H9 (cell line): ENCODE results near the gene ITPR2. TPM values are rescaled to one million over a fixed set of nuclear protein-coding genes. Genes with fewer than 3 reads are reported as not detected.
"Not testable (repeated sequence)": the region's sequence is repeated elsewhere in the genome, so short reads cannot be mapped to it uniquely, and the experiment has no call there.

Source experiments
- DNase-seq: peaks from one replicate; pipeline ENCODE4 v3.0.0-alpha.2; 2017
- H2AFZ ChIP-seq: one replicate; pipeline ENCODE4 v1.6.1; 2013; ENCODE audit warnings: mild to moderate bottlenecking, low read length, control low read depth, moderate library complexity
- H2AK5ac ChIP-seq: 2 replicates; pipeline ENCODE4 v1.6.1; 2013; ENCODE audit warnings: low read length, control low read depth, mixed read lengths; ENCODE audit not compliant: insufficient read length
- H2BK120ac ChIP-seq: one replicate; pipeline ENCODE4 v1.6.1; 2013; ENCODE audit warnings: low read depth, mild to moderate bottlenecking, low read length, control low read depth, inconsistent platforms; ENCODE audit not compliant: poor library complexity, severe bottlenecking
- H2BK12ac ChIP-seq: 2 replicates; pipeline ENCODE4 v1.6.1; 2013; ENCODE audit warnings: low read length, control low read depth, mixed read lengths, low read depth; ENCODE audit not compliant: insufficient read length
- H2BK15ac ChIP-seq: 2 replicates; pipeline ENCODE4 v1.6.1; 2013; ENCODE audit warnings: low read depth, low read length, control low read depth
- H2BK20ac ChIP-seq: one replicate; pipeline ENCODE4 v1.6.1; 2013; ENCODE audit warnings: low read depth, mild to moderate bottlenecking, low read length, control low read depth, inconsistent platforms; ENCODE audit not compliant: poor library complexity, severe bottlenecking
- H2BK5ac ChIP-seq: 2 replicates; pipeline ENCODE4 v1.6.1; 2013; ENCODE audit warnings: low read length, control low read depth, mixed read lengths; ENCODE audit not compliant: insufficient read length
- H3K14ac ChIP-seq: 2 replicates; pipeline ENCODE4 v1.6.1; 2013; ENCODE audit warnings: low read length, control low read depth; ENCODE audit not compliant: insufficient read depth
- H3K18ac ChIP-seq: 2 replicates; pipeline ENCODE4 v1.6.1; 2013; ENCODE audit warnings: low read depth, mild to moderate bottlenecking, mixed read lengths, low read length, control low read depth; ENCODE audit not compliant: insufficient read length
- H3K23ac ChIP-seq: 2 replicates; pipeline ENCODE4 v1.6.1; 2013; ENCODE audit warnings: low read length, control low read depth, mixed read lengths, low read depth; ENCODE audit not compliant: insufficient read length
- H3K23me2 ChIP-seq: 2 replicates; pipeline ENCODE4 v1.6.1; 2013; ENCODE audit warnings: low read depth, mild to moderate bottlenecking, mixed read lengths, low read length, control low read depth; ENCODE audit not compliant: insufficient read length, poor library complexity, severe bottlenecking
- H3K27ac ChIP-seq: 2 replicates; pipeline ENCODE4 v1.5.1; 2013; ENCODE audit warnings: low read length, control low read depth, mixed read lengths, low read depth; ENCODE audit not compliant: insufficient read length
- H3K27me3 ChIP-seq: 2 replicates; pipeline ENCODE4 v1.6.1; 2013; ENCODE audit warnings: low read length, control low read depth, inconsistent platforms; ENCODE audit not compliant: insufficient read depth
- H3K4ac ChIP-seq: 2 replicates; pipeline ENCODE4 v1.6.1; 2013; ENCODE audit warnings: low read depth, mild to moderate bottlenecking, control low read depth, inconsistent platforms, low read length, moderate library complexity
- H3K4me1 ChIP-seq: 2 replicates; pipeline ENCODE4 v1.6.1; 2013; ENCODE audit warnings: low read length, control low read depth, inconsistent platforms; ENCODE audit not compliant: insufficient read depth
- H3K4me2 ChIP-seq: 2 replicates; pipeline ENCODE4 v1.6.1; 2013; ENCODE audit warnings: low read length, control low read depth, mixed read lengths; ENCODE audit not compliant: insufficient read length, insufficient read depth
- H3K56ac ChIP-seq: 2 replicates; pipeline ENCODE4 v1.6.1; 2013; ENCODE audit warnings: low read depth, mild to moderate bottlenecking, mixed read lengths, low read length, control low read depth; ENCODE audit not compliant: insufficient read length
- H3K79me1 ChIP-seq: 2 replicates; pipeline ENCODE4 v1.6.1; 2013; ENCODE audit warnings: low read depth, mild to moderate bottlenecking, moderate library complexity, low read length, control low read depth, inconsistent platforms; ENCODE audit not compliant: insufficient read depth, poor library complexity, severe bottlenecking
- H3K79me2 ChIP-seq: 2 replicates; pipeline ENCODE4 v1.6.1; 2013; ENCODE audit warnings: low read length, control low read depth, inconsistent platforms; ENCODE audit not compliant: insufficient read depth
- H3K9ac ChIP-seq: 2 replicates; pipeline ENCODE4 v1.6.1; 2013; ENCODE audit warnings: low read length, control low read depth, mixed read lengths; ENCODE audit not compliant: insufficient read length; ENCODE audit errors: extremely low read depth
- H3K9me3 ChIP-seq: one replicate; pipeline ENCODE4 v1.6.1; 2013; ENCODE audit warnings: low read depth, low read length, inconsistent platforms; ENCODE audit not compliant: control insufficient read depth
- H3T11ph ChIP-seq: one replicate; pipeline ENCODE4 v1.6.1; 2013; ENCODE audit warnings: mild to moderate bottlenecking, low read length, control low read depth, inconsistent platforms
- H4K20me1 ChIP-seq: one replicate; pipeline ENCODE4 v1.6.1; 2013; ENCODE audit not compliant: control insufficient read depth, insufficient read length, insufficient read depth
- H4K5ac ChIP-seq: 2 replicates; pipeline ENCODE4 v1.6.1; 2013; ENCODE audit warnings: low read depth, mild to moderate bottlenecking, mixed read lengths, low read length, control low read depth; ENCODE audit not compliant: insufficient read length
- H4K8ac ChIP-seq: replicated peaks from 2 replicates; pipeline ENCODE4 v1.6.1; 2013; ENCODE audit warnings: low read length, control low read depth, mixed read lengths, low read depth; ENCODE audit not compliant: insufficient read length
- H4K91ac ChIP-seq: 2 replicates; pipeline ENCODE4 v1.6.1; 2013; ENCODE audit warnings: low read depth, mild to moderate bottlenecking, moderate library complexity, mixed read lengths, low read length, control low read depth; ENCODE audit not compliant: insufficient read length
- H3K27ac Mint-ChIP-seq, 3 experiments: 2 replicates in 2 of 3; 3 replicates in 1 of 3; pipeline ENCODE4 v1.8.0; 2020 to 2021; ENCODE audit warnings: mixed read lengths in 3 of 3, mild to moderate bottlenecking in 1 of 3, moderate library complexity in 1 of 3
- H3K27me3 Mint-ChIP-seq: 2 replicates; pipeline ENCODE4 v1.8.0; 2021; ENCODE audit warnings: low read depth, mild to moderate bottlenecking, moderate library complexity, mixed read lengths
- H3K36me3 Mint-ChIP-seq, 3 experiments: 2 replicates in 2 of 3; 3 replicates in 1 of 3; pipeline ENCODE4 v1.8.0; 2020 to 2021; ENCODE audit warnings: low read depth in 3 of 3, mixed read lengths in 3 of 3; ENCODE audit not compliant: insufficient read depth in 1 of 3
- H3K4me1 Mint-ChIP-seq, 2 experiments: 2 replicates each; pipeline ENCODE4 v1.8.0; 2020; ENCODE audit warnings: mixed read lengths in 2 of 2
- H3K4me3 Mint-ChIP-seq, 2 experiments: 2 replicates in 1 of 2; 3 replicates in 1 of 2; pipeline ENCODE4 v1.8.0; 2020 to 2021; ENCODE audit warnings: mild to moderate bottlenecking in 2 of 2, mixed read lengths in 2 of 2, moderate library complexity in 1 of 2
- H3K9me3 Mint-ChIP-seq, 2 experiments: 2 replicates in 1 of 2; 3 replicates in 1 of 2; pipeline ENCODE4 v1.8.0; 2020; ENCODE audit warnings: mild to moderate bottlenecking in 2 of 2, mixed read lengths in 2 of 2, moderate library complexity in 1 of 2
- CTCF ChIP-seq: fragments of 200-600 bp; sonication (generic); conservative IDR thresholded peaks from 3 replicates; pipeline ENCODE4 v1.8.0; 2021; ENCODE audit warnings: antibody characterized with exemption, mild to moderate bottlenecking
- WGBS: extraction: QIAGEN DNeasy Blood & Tissue Kit; methylation state at CpG from one replicate; pipeline ENCODE4 v1.1.7; 2013; ENCODE audit warnings: missing lambda C conversion rate, low lambda C conversion rate, mixed read lengths; ENCODE audit not compliant: insufficient read length; ENCODE audit errors: extremely low coverage; 5-methylcytosine and 5-hydroxymethylcytosine counted together
- total RNA-seq: library from RNA; stranded (reverse); gene quantifications from 2 replicates; pipeline ENCODE4 v1.2.1, GENCODE V29; 2021

ITPR2 gene
- total RNA-seq, 1 experiment from 2014 or later = 14.8 TPM

- Mint-ChIP-seq H3K9me3 (peaks cover 3 to 6% of the 10 kb centered on the region in 2 experiments; a peak in 4 of 5 replicates), H3K27ac (no peak overlapping the region), H3K4me3 (no peak overlapping the region), H3K27me3 (no peaks in the 10 kb centered on the region), H3K36me3 (peaks cover 0 to 10% (median 5%) of the 10 kb centered on the region in 3 experiments; a peak in 4 of 7 replicates), H3K4me1 (peaks cover 0 to 3% of the 10 kb centered on the region in 2 experiments; a peak in 1 of 4 replicates)
- no peak overlapping the region for H3T11ph ChIP-seq
- 100% methylated on average over 1 of the region's 3 CpGs for WGBS
- DNase-seq = no peak
- H3K9ac ChIP-seq = no peak overlapping the region
- H3K9me3 ChIP-seq = no peaks in the 10 kb centered on the region
- no peak for TF ChIP-seq CTCF
- H3K4me2 ChIP-seq = no peak overlapping the region
- H3K18ac ChIP-seq = no peak overlapping the region
- H3K79me2 ChIP-seq = no peaks in the 10 kb centered on the region
- no peaks in the 10 kb centered on the region for H3K23me2 ChIP-seq
- no peak overlapping the region for H4K8ac ChIP-seq
- no peaks in the 10 kb centered on the region for H3K79me1 ChIP-seq
- H4K20me1 ChIP-seq = no peaks in the 10 kb centered on the region
- no peak overlapping the region for H2BK15ac ChIP-seq
- H4K5ac ChIP-seq = no peak overlapping the region
- no peaks in the 10 kb centered on the region for H3K27me3 ChIP-seq
- no peak overlapping the region for H3K4ac ChIP-seq
- no peak overlapping the region for H2BK120ac ChIP-seq
- peaks cover 2% of the 10 kb centered on the region; the same call in 1 of the 2 replicates for H3K4me1 ChIP-seq
- H2BK5ac ChIP-seq = no peak overlapping the region
- no peak overlapping the region for H2AK5ac ChIP-seq
- H2BK20ac ChIP-seq = no peak overlapping the region
- H2AFZ ChIP-seq = no peak overlapping the region
- no peak overlapping the region for H2BK12ac ChIP-seq
- H3K27ac ChIP-seq = no peak overlapping the region
- no peak overlapping the region for H4K91ac ChIP-seq
- no peak overlapping the region for H3K56ac ChIP-seq
- H3K23ac ChIP-seq = no peak overlapping the region
- H3K14ac ChIP-seq = no peak overlapping the region
Measured at GRCh38 chr12:26519462-26519861, 313.5 kb downstream of the ITPR2 start.

GRCh38 chr12:26517320-26517719 lies 315.7 kb downstream of the ITPR2 start:
- not testable (repeated sequence) for H2BK12ac ChIP-seq, H3K18ac ChIP-seq, H3K9me3 Mint-ChIP-seq, H3K4me1 ChIP-seq, H2BK15ac ChIP-seq, H3K4me3 Mint-ChIP-seq, H2AK5ac ChIP-seq, DNase-seq, H3K79me1 ChIP-seq, H4K5ac ChIP-seq, H3K79me2 ChIP-seq, H3K4ac ChIP-seq, H2BK20ac ChIP-seq, H3K14ac ChIP-seq, H2BK5ac ChIP-seq, H3K23me2 ChIP-seq, H4K91ac ChIP-seq, H3K4me2 ChIP-seq, H2AFZ ChIP-seq, H3K36me3 Mint-ChIP-seq, H4K20me1 ChIP-seq, H3K23ac ChIP-seq, H3K27me3 ChIP-seq, H3K9ac ChIP-seq, H4K8ac ChIP-seq, H3T11ph ChIP-seq, H3K9me3 ChIP-seq, H3K27me3 Mint-ChIP-seq, H3K27ac Mint-ChIP-seq, H3K56ac ChIP-seq, H3K27ac ChIP-seq, H2BK120ac ChIP-seq
- whole genome bisulfite sequencing = no CpG with 5 or more reads among the region's 3 CpGs
- peaks cover 8 to 12% of the 10 kb centered on the region in 2 experiments for H3K4me1 Mint-ChIP-seq
